Glutamatergic neuron (in vitro differentiated cells): Measurements from ENCODE around the gene SLFNL1. TPM values are rescaled to one million over a fixed set of nuclear protein-coding genes. Genes with fewer than 3 reads are reported as not detected.

Experiments
- DNase-seq: peaks from one replicate; pipeline ENCODE4 v3.0.0; 2022
- H3K27ac Mint-ChIP-seq: one replicate; pipeline ENCODE4 v1.8.0; 2020; ENCODE audit warnings: mild to moderate bottlenecking, mixed read lengths, inconsistent platforms; ENCODE audit not compliant: unreplicated experiment
- H3K27me3 Mint-ChIP-seq: one replicate; pipeline ENCODE4 v1.8.0; 2020; ENCODE audit warnings: mild to moderate bottlenecking, moderate library complexity, mixed read lengths, inconsistent platforms; ENCODE audit not compliant: unreplicated experiment
- H3K36me3 Mint-ChIP-seq: one replicate; pipeline ENCODE4 v1.8.0; 2020; ENCODE audit warnings: mild to moderate bottlenecking, mixed read lengths, inconsistent platforms; ENCODE audit not compliant: unreplicated experiment
- H3K4me1 Mint-ChIP-seq: one replicate; pipeline ENCODE4 v1.8.0; 2020; ENCODE audit warnings: mild to moderate bottlenecking, low read depth, mixed read lengths, inconsistent platforms; ENCODE audit not compliant: unreplicated experiment
- H3K4me3 Mint-ChIP-seq: one replicate; pipeline ENCODE4 v1.8.0; 2020; ENCODE audit warnings: mild to moderate bottlenecking, mixed read lengths, inconsistent platforms; ENCODE audit not compliant: unreplicated experiment
- H3K9me3 Mint-ChIP-seq: one replicate; pipeline ENCODE4 v1.8.0; 2020; ENCODE audit warnings: mild to moderate bottlenecking, moderate library complexity, mixed read lengths, inconsistent platforms; ENCODE audit not compliant: unreplicated experiment
- CTCF ChIP-seq: fragments of 200-600 bp; sonication (generic); IDR thresholded peaks from one replicate; pipeline ENCODE4 v1.5.0; 2021; ENCODE audit not compliant: partially characterized antibody, unreplicated experiment
- total RNA-seq: library from RNA; stranded (reverse); fragmentation: NEBNext Ultra II Directional; extraction: Animal tissue kit (Norgen Biotek cat#: 25700); gene quantifications from one replicate; pipeline ENCODE4 v1.2.1, GENCODE V29; 2021; ENCODE audit not compliant: unreplicated experiment

SLFNL1 gene
- total RNA-seq, 1 donor from 2014 or later = 0.20 TPM

GRCh38 chr1:40982721-40983120 lies 38.8 kb downstream of the SLFNL1 start:
- Mint-ChIP-seq H3K27me3 (peaks cover 6% of the 10 kb centered on the region), H3K4me1 (peaks cover 53% of the 10 kb centered on the region), H3K27ac (peak overlapping the region; percentile 59), H3K9me3 (peaks cover 12% of the 10 kb centered on the region), H3K36me3 (no peaks in the 10 kb centered on the region), H3K4me3 (peak overlapping the region; percentile 99)
- no peak for TF ChIP-seq CTCF
- DNase-seq = no peak

- peaks cover 45% of the 10 kb centered on the region for H3K4me1 Mint-ChIP-seq
- H3K36me3 Mint-ChIP-seq = peaks cover 1% of the 10 kb centered on the region
- peak overlapping the region; percentile 99 for H3K4me3 Mint-ChIP-seq
- H3K27me3 Mint-ChIP-seq = peaks cover 7% of the 10 kb centered on the region
- no peak for DNase-seq
- no peak for TF ChIP-seq CTCF
- peak overlapping the region; percentile 59 for H3K27ac Mint-ChIP-seq
- H3K9me3 Mint-ChIP-seq = peaks cover 12% of the 10 kb centered on the region
Observed at GRCh38 chr1:40981691-40982448, 39.7 kb downstream of the SLFNL1 start.

- Mint-ChIP-seq H3K27ac (peak overlapping the region; percentile 95), H3K4me1 (peaks cover 32% of the 10 kb centered on the region), H3K27me3 (peaks cover 10% of the 10 kb centered on the region), H3K4me3 (peak overlapping the region; percentile 99), H3K36me3 (peaks cover 5% of the 10 kb centered on the region), H3K9me3 (peaks cover 10% of the 10 kb centered on the region)
- peak; percentile 31 for DNase-seq
- TF ChIP-seq CTCF = no peak
Observed at GRCh38 chr1:40980453-40981121, 40.9 kb downstream of the SLFNL1 start.

- H3K27me3 Mint-ChIP-seq = peaks cover 10% of the 10 kb centered on the region
- no peak for DNase-seq
- H3K4me3 Mint-ChIP-seq = peak overlapping the region; percentile 99
- peak overlapping the region; percentile 95 for H3K27ac Mint-ChIP-seq
- peaks cover 5% of the 10 kb centered on the region for H3K36me3 Mint-ChIP-seq
- peaks cover 10% of the 10 kb centered on the region for H3K9me3 Mint-ChIP-seq
- peaks cover 27% of the 10 kb centered on the region for H3K4me1 Mint-ChIP-seq
- no peak for TF ChIP-seq CTCF
Observed at GRCh38 chr1:40980068-40980452, 41.5 kb downstream of the SLFNL1 start.
